HG03457 (cell line): ENCODE measurements around the gene PCNA.

Experiments
- ATAC-seq: cut with Tn5 transposase; IDR thresholded peaks from one replicate; pipeline ENCODE4 v1.9.1; 2021; ENCODE audit warnings: moderate number of reproducible peaks; ENCODE audit not compliant: unreplicated experiment

Gene PCNA

DNA sequence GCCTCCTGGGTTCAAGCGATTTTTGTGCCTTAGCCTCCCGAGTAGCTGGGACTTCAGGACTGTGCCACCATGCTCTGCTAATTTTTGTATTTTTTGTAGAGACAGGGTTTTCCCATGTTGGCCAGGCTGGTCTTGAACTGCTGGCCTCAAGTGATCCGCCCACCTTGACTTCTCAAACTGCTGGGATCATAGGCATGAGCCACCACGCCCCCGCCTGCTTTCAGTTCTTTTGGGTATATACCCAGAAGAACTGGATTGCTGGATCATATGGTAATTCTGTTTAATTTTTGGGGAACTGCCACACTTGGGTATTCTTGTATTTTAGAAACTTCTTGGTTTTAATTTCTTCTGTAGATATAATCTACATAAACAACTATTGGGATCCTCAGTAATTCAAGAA, 24.1 kb upstream of the PCNA start:
- ATAC-seq, result no peak

DNA sequence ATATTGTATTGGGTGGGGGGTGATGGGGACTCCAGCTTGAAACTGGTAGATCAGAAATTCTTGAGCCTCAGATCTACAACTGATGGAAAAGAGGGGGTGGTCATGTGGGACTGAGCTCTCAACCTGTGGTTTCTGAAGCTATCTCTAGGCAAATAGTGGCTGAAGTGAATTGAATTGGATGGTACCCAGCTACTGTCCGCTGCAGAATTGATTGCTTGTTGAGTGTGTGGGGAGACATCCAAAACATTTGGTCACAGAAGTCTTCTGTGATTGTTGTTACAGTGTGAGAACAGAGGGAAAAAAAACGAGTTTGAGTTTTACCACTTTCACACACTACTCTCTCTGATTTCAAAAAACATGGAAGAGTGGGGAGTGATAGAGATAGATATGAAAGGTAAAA, 21.9 kb upstream of the PCNA start:
- ATAC-seq, result no peak

- no peak for ATAC-seq
These were observed 20.4 kb upstream of the PCNA start for GRCh38 chr20:5140195-5140594.

GRCh38 chr20:5136096-5136495, 16.3 kb upstream of the PCNA start:
- ATAC-seq, result no peak

- ATAC-seq, result no peak
These were observed 15.7 kb upstream of the PCNA start for GRCh38 chr20:5135363-5136012.

DNA sequence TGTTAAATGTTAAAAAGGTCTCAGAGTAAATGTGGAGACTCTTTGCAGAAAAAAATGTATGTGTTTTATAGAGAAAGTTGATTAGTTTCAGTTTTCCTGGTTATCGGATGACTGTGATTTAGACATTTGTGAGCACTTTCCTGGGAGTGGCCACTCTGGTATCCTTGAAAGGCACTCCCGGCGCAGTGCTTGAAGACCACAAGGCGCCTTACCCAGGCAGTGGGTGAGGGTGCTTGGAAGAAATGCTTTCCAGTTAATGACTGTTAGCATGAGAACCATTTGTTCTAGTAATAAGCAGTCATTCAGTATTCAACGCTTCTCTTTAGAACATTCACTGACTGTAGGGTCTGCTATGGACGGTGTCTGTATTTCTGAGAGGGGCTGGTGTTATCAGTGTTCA, 14.2 kb upstream of the PCNA start:
- no peak for ATAC-seq

DNA sequence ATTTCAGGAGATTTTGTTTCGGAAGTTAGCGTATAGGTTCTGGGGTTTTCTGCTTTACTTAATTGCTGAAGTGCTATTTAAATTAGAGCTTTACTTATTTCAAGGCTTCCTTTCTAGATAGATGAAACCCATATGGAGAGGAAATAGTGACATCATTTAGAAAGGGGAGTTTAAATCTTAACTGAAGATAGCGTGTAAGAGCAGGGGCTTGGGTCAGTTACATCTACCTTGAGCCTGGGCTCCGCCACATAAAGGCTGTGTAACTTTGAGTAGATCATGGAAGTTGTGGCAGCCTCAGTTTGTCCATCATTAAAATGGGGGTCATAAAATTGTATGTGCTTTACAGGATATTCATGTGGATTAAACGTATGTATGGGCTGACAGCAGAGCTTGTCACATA, 11.7 kb upstream of the PCNA start:
- ATAC-seq, result no peak

GRCh38 chr20:5128886-5129285, 9.1 kb upstream of the PCNA start:
- no peak for ATAC-seq

DNA sequence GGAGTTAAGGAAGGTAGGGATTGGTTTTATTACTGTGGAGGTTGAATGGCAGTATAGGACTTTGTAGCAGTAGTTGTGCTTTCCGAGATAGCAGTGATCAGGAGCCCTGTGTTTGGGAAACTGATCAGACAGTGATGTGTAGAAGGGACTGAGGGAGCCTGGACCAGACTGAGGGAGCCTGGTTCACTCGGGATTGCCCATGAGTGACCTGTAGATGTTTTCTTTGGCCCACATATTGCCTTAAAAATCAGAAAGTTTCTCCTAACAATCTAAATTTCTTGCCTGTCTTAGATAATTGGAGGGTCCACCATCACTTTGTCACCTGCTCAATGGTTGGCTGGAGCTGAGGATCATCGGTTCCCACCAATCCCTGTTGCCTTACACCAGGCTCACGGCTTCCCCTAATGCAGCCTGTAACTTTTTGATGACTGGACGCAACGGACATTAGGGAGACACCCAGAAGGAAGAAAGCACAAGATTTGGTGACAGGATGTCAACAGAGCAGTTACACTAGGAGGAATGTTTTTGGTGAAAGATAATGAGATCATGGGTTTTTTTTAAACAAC, 8.2 kb upstream of the PCNA start:
- no peak for ATAC-seq

DNA sequence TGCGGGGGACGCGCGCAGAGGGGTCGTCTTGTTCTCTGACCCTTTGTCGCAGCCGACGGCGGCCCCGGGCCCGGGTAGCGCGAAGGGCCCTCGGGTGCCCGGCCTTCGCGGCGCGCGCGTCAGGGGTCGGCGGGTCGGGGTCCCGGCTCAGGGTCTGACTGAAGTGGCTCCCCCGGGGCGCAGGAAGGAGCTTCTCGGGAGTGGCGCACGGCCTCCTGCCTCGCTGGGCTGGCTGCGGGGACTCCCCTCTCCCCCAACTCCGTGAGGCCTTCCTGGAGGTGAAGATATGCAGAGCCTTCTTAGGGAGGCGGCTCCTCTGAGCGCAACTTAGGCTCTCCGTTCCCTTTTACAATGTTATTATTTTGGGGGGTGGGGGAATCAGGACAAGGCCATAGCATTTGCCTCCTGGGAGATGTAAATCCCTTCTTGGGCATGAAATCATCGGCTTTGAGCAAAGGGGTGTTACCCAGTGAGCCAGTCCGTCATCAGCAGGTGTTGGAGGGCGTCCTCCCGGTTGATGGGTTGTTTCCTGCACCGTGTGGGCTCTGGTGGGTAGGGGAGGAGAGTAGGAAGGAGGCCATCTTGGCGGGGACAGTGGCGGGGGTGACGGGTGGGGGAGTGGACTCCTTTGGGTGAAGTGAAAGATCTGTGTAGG, 7.6 kb upstream of the PCNA start:
- ATAC-seq, result peak; percentile 23

GRCh38 chr20:5126512-5127203, 6.9 kb upstream of the PCNA start, which contains the start of gene CDS2:
Gene CDS2 (plus strand): TSS chr20:5127008. CDS start chr20:5127093, 85 bp downstream.
- ATAC-seq, result peak; percentile 82

DNA sequence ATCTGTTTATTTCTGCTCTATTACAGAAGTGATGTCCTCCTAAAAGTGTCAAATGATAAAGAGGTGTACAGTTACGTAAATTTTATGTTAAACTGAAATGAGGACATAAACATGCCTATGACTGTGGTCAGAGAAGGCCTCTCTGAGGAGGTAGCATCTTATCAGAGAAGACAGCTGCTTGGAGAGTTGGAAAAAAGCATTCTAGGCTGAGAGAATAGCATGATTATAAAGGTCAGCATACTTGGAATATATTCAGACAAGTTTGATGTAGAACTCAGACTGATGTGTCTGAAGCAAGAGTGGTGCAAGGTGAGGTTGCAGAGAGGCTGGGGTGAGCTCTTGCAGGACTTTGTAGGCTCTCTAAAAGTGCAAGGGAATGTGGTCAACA, 3.1 kb upstream of the PCNA start:
- ATAC-seq, result no peak

DNA sequence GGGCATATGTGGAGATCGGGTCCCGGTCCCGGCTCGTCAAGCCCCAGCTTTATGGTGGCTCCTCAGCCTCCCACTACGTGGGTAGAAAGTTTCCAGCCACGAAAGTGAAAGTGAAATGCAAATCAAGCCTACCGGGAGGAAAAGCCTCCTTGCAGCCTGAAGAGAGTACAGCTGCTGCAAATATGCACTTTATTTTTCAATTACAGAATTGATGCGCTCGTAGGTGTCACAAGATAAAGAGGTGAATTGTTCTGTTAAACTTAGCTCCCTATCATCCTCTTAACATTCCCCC, 373 bp upstream of the PCNA start:
- no peak for ATAC-seq

- ATAC-seq, result no peak
These were observed 669 bp downstream of the PCNA start for GRCh38 chr20:5119143-5119434.

DNA sequence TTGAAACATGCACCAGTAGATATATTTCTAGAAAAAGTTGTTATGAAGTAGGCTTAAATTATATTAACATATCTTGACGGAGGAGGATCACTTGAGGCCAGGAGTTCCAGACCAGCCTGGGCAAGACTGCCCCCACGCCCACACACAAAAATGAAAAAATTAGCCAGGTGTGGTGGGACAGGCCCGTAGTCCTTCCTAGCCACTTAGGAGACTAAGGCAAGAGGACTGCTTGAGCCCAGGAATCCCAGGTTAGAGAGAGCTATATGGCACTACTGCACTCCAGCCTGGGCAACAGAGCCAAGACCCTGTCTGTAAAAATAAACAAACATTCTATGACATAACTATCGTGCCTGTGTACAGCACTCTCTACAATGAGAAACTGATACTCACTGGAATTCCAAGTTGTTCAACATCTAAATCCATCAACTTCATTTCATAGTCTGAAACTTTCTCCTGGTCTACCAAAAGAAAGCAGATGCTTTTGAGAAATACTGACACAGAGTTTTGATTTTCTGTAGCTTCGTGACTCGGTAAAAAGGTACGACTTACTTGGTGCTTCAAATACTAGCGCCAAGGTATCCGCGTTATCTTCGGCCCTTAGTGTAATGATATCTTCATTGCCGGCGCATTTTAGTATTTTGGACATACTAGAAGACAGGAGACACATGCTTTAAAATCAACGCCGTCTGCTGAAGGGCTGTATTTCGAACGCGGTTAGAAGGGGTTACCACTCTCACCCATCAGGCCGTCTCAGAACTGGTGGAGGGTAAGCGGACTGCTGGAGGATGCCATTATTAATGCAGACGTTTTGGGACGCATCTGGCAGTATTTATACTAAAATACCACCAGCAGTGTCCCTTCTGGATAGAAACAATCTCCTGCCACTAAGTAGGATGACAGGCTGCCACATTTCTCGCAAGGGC, 1.3 kb downstream of the PCNA start:
- ATAC-seq, result no peak

- ATAC-seq, result no peak
These were observed 2.9 kb downstream of the PCNA start for GRCh38 chr20:5116875-5117274.

- no peak for ATAC-seq
These were observed 5.4 kb downstream of the PCNA start for GRCh38 chr20:5114403-5114802.

GRCh38 chr20:5113615-5113986, 6.2 kb downstream of the PCNA start:
- no peak for ATAC-seq

DNA sequence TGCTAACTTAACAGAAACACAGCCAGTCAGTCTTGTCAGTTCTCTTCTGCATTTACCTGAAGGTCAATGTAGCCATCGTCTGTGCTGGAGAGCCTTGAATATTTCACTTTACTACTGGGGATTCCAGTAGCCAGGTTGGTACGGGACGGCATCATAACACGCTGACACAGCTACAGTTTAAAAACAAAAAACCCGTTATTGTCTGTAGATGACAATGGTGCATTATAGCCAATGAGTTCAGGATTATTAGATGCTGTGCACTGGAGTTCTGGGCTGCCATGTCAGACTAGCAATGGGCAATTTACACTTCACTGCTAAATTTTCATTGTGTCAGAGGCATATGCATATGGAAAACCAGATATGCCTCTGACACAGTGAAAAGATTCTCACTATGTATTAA, 10.5 kb downstream of the PCNA start:
- no peak for ATAC-seq

DNA sequence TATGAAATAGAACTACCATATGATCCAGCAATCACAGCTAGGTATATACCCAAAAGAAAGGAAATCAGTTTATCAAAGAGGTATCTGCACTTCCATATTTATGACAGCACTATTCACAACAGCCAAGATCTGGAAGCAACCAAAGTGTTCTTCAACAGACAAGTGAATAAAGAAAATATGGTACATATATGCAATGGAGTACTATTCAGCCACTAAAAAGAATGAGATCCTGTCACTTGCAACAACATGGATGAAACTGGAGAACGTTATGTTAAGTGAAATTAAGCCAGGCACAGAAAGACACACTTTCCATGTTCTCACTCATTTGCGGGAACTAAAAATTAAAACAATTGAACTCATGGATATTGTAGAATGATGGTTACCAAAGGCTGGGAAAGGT, 15.3 kb downstream of the PCNA start:
- ATAC-seq, result no peak

DNA sequence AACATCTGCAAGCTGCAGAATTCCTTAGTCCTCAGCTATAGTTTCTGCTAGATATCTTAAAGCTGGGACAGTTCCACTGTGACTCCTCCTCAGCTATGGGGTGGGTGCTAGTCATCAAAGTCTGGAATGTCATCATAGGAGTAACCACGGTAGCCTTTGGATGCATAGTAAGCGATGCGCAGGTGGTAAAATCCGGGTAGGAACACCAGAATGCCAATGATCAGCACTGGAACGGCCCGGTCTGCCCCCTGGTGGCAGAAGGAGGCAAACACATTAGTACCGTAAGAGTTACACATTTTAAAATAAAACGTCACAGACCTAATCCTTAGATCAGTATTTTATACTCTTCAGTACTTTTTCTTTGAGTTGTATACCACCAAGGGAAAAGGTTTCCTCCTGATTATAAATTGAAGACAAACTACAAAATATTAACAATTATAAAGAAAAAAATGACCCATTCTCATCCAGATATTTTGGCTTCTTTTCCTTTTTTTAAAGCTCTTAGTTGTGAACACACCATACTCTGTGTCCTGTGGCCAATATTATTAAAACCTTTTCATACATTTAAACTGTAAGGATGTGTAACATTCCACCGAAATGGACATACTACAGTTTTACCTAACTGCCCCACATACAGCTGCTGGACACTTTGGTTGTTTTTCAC, 18.9 kb downstream of the PCNA start:
- no peak for ATAC-seq
